Cerebellar cortex (tissue), 1 donor: ENCODE data around the gene SEMA4A.
"Not testable (repeated sequence)": the region's sequence is repeated elsewhere in the genome, so short reads cannot be mapped to it uniquely, and the experiment has no call there.

ENCODE experiments used
- DNase-seq: peaks from one replicate; pipeline ENCODE4 v3.0.0-alpha.2; 2015; ENCODE audit warnings: low spot score

The SEMA4A gene

DNA sequence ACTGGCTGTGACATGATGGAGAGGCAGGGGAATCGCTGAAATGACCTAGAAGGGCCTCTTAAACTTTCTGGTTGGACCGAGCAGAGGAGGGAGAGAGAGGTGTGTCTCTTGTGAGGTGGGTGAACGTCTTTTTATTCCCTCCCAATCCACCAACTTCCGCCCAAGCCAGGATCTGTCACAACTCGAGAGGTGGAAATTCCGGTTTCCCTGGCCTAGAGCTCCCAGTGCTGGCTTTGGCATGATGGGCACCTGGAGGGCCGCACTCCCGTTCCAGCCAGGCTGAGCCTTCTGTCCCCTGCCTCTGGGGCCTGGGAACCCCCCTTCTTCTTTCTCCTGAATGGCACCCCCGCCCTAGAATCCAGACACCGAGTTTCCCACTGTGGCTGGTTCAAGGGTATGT is at the start of gene SEMA4A:
SEMA4A (plus strand) TSS at position 224 of the 400 bp plus-strand sequence. CDS start 994 bp downstream, outside the sequence.
- no peak for DNase-seq

DNA sequence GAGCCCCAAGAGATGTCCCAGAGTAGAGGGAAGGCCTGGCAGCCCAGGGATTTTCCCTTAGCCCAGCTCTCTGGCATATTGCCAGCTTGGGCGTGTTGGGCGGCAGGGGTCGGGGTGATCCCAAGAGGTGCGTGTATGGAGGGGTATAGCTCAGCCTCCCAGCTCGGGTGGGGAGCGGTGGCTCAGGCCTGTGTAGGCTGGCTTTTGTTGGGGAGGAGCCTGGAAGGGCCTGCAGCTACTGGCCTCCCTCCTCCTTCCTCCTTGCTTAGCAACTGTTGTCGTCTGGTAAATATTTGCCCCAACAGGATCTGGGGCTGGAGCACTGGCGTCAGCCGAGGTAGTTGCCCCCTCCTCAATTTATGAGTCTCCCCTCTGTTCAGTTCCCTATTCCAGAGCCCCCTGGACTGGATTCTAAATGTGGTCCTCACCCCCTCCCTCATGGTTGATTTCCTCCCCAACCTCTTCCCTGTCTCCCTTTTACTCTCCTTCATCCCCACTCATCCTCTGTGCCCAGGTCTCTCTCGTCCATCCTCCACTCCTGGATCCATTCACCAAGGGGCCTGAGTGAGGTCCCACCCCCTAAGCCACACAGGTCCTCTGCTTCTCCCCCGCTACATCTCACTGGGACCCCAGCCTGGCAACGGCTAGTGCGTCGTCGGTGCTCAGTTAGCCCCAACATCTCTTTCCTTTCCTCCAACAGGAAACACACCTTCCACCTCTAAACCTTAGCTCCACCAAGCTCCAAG is 49.1 kb upstream of the SEMA4A start:
- DNase-seq, result peak; percentile 54

DNA sequence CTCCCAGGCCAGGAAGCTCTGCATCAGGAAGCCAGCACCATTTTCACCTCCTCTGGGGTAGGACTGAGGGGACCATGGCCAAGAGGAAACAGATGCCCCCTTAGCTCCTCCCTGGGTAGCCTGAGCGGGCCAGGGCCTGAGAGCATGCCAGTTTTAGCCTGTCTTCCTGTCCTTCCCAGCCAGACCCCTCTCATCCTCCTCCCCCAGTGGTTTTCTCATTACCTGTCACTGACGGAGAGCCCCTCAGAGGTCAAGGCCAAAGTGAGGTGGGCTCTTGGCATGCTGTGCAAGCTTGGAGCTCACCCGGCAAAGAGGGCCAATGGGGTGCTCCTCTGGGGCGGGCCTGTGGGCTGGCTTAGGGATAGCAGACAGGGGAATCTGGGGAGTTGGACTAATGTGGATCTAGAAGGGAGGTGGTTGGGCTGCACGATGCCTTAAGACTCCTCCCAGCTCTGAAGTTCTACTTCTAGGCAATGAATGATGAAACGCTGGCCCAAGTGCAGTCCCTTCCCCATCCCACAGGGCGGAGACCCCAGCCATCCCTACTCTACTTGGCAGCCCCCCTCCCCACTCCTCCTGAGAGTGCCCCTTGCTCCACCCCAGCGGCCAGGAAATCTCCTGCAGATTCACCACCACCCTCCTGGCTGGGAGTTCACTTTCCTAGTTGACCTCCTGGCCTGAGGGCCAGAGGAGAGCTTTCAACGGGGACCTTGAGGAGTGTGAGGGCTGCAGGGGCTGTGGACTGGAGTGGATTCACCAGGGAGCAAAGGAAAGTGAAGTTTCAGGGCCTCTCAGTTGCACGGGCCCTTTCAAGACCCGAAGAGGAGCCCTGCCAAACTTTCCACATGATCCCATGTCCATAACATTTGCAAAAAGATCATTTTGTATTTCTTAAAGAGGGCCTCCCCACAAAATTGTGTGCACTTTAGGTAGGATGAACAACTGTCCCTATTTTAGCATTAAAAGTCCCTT is 48.2 kb upstream of the SEMA4A start:
- peak; percentile 71 for DNase-seq

GRCh38 chr1:156106624-156107488 is 46.5 kb upstream of the SEMA4A start:
- DNase-seq, result peak; percentile 71

DNA sequence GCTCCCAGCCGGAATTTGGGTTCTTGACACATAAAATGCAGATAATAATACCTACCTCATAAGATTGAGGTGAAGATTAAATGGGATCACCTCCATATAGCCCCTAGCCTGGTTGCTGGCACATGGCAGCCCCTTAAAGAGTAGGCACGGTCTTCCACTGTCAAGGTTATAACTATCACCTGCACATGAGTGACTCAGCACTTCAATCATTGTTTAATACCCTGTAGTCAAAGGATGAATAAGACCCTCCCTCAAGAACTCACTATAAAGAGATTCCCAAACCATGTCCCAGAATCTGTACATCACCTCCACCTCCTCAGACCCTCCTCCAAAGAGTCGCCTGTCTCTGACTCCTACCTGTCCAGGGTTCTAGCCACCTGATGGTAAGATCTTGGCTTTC is 45.3 kb upstream of the SEMA4A start:
- no peak for DNase-seq

DNA sequence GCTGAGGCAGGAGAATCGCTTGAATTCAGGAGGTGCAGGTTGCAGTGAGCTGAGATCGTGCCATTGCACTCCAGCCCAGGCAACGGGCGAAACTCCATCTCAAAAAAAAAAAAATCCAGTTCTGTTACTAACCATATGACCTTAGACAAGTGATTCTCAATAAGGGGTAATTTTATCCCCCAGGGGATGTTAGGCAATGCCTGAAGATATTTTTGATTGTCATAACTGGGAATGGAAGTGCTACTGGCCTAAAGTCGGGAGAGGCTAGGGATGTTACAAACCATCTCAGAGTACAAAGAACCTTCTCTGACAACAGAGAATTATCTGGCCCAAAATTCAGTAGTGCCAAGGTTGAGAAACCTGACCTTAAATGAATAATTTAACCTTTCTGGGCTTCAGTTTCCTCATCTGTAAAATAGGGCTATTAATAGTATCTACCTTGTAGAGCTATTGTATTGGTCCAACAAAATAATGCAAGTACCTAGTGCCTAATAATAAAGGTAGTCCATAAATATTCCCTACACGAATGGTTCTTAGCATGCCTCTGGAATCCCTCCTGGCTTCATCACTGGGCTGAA is 44.6 kb upstream of the SEMA4A start:
- DNase-seq, result no peak

DNA sequence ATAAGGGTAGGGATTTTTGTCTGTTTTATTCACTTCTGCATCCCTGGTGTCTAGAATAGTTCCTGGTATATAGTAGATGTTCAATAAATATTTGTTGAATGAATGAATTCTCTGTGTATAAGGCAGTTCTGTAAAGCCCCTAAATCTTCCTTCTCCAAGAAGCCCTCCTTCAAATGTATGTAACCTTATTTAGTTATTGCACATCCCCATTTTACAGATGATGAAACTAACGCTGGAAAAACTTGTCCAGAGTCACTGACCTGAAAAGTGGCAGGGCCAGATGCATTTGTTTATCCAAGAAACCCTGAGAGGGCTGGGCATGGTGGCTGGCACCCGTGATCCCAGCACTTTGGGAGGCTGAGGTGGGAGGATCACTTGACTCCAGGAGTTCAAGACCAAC is 43.1 kb upstream of the SEMA4A start:
- DNase-seq, result no peak

GRCh38 chr1:156111355-156111962 is 41.9 kb upstream of the SEMA4A start:
- DNase-seq, result no peak

GRCh38 chr1:156112276-156113137 is 40.9 kb upstream of the SEMA4A start:
- no peak for DNase-seq

GRCh38 chr1:156113282-156113950 is 40.0 kb upstream of the SEMA4A start:
- no peak for DNase-seq

GRCh38 chr1:156114101-156114918 is 39.1 kb upstream of the SEMA4A start, which contains the start of gene LMNA:
LMNA (plus strand) TSS chr1:156114711; CDS start chr1:156114919, 208 bp downstream.
- DNase-seq, result peak; percentile 95

GRCh38 chr1:156114919-156115513 is 38.4 kb upstream of the SEMA4A start:
- no peak for DNase-seq

DNA sequence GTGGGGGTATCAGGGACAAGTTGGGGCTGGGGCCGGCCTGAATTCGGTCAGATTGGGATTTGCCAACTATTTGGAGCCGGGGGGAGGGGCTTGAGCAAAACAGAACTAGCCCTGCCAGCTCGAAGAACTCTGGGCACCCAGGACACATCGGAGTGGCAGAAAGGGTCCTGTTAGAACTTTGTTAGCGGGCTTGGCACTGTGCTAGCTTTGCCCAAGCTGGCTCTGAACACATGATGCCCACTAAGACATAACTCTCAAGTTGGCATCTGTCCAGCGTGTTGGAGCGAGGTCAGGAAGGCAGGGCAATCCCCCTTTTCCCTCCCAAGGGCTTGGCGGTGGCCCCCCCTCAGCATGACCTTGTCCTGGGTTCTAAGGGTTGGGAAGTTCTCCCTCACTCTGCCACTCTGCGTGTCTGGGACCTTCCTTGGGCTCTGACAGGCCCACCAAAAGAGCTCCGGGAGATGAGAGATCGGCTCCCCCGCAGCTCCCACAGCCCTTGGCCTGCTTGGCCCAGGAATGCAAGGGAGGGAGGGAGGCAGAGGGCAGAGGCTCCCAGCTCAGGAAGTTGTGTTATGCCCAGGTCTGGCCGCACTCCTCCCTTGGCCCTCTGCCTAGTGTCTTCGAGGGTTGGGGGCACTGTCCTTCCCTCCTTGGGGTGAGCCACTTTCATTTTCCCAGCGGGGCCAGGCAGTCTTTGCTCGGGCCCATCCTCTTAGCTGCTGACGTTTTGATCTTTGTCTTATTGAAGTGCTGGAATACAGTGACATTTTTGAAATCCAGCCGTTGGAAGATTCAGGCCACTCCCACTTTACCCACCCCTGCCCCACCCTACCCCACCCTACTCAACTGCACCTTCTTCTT is 37.6 kb upstream of the SEMA4A start:
- no peak for DNase-seq

GRCh38 chr1:156116731-156117130 is 36.7 kb upstream of the SEMA4A start:
- not testable (repeated sequence) for DNase-seq

DNA sequence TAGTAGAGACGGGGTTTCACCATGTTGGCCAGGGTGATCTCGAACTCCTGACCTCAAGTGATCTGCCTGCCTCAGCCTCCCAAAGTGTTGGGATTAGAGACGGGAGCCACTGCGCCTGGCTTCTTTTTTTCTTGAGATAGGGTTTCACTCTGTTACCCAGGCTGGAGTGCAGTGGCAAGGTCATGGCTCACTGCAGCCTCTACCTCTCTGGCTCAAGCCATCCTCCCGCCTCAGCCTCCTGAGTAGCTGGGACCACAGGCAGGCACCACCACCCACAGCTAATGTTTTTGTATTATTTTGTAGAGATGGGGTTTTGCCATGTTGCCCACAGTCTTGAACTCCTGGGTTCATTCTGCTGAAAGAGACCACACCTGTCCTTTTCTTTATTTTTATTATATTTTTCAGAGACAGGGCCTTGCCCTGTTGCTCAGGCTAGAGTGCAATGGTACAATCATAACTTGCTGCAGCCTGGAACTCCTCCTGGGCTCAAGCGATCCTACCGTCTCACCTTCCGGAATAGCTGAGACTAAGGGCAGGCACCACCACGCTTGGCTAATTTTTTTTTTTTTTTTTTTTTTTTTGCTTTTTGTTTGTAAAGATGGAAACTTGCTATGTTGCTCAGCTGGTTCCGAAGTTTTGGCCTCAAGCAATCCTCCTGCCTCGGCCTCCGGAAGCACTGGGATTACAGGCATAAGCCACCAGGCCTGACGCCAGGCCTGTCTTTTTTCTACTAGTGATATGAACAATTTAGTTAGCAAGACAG is 35.8 kb upstream of the SEMA4A start:
- DNase-seq, result no peak

- no peak for DNase-seq
These were observed 35.1 kb upstream of the SEMA4A start for GRCh38 chr1:156118177-156118868.
